Activated CD4-positive, alpha-beta memory T cell treated with anti-CD3 and anti-CD28 coated beads for 36 hours (primary cell): ENCODE results near the gene NR6A1. TPM values are rescaled to one million over a fixed set of nuclear protein-coding genes. Genes with fewer than 3 reads are reported as not detected.
"Not testable (repeated sequence)": the region's sequence is repeated elsewhere in the genome, so short reads cannot be mapped to it uniquely, and the experiment has no call there.

Source experiments
- CTCF ChIA-PET: fragments of 350-600 bp; sonication (Branson Sonifier 250); formaldehyde crosslinking; loops from one replicate; lab custom pipeline; 2021; ENCODE audit warnings: antibody characterized with exemption, inconsistent platforms; lab: Charles Lee
- POLR2A ChIA-PET: fragments of 350-600 bp; sonication (Branson Sonifier 250); formaldehyde crosslinking; loops from one replicate; lab custom pipeline; 2021; ENCODE audit warnings: antibody characterized with exemption; lab: Charles Lee
- DNase-seq: peaks from one replicate; pipeline ENCODE4 v3.0.0-alpha.2; 2020
- H3K27ac Mint-ChIP-seq: one replicate; pipeline ENCODE4 v1.8.0; 2021; ENCODE audit warnings: mixed read lengths
- H3K27me3 Mint-ChIP-seq: one replicate; pipeline ENCODE4 v1.8.0; 2021; ENCODE audit warnings: mixed read lengths
- H3K36me3 Mint-ChIP-seq: one replicate; pipeline ENCODE4 v1.8.0; 2021; ENCODE audit warnings: mixed read lengths
- H3K4me1 Mint-ChIP-seq: one replicate; pipeline ENCODE4 v1.8.0; 2021; ENCODE audit warnings: low read depth, mixed read lengths
- H3K4me3 Mint-ChIP-seq: one replicate; pipeline ENCODE4 v1.8.0; 2021; ENCODE audit warnings: mild to moderate bottlenecking, mixed read lengths
- H3K9me3 Mint-ChIP-seq: one replicate; pipeline ENCODE4 v1.8.0; 2021; ENCODE audit warnings: mixed read lengths
- intact Hi-C: fragments of 100-400 bp; cut with micrococcal nuclease; formaldehyde crosslinking; loops from one replicate; pipeline ENCODE4 v1.15.1; 2023
- total RNA-seq, 2 experiments: library from RNA; stranded (reverse); gene quantifications; one replicate each; pipeline ENCODE4 v1.2.3, GENCODE V29; 2021

The NR6A1 gene
- total RNA-seq, 2 experiments from 2014 or later = 0.61 to 0.83 TPM

DNA sequence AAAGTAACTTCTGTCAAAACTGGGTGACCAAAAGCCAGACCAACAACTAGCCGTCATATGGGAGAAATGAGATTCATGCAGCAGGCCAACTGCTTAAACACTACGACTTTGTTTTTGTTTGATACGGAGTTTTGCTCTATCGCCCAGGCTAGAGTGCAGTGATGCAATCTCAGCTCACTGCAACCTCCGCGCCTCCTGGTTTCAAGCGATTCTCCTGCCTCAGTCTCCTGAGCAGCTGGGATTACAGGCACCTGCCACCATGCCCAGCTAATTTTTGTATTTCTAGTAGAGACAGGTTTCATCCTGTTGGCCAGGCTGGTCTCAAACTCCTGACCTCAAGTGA is 36.4 kb downstream of the NR6A1 start:
- POLR2A ChIA-PET = not testable (repeated sequence)

GRCh38 chr9:124733964-124734740 is 37.0 kb downstream of the NR6A1 start:
- peaks cover 9% of the 10 kb centered on the region for H3K27me3 Mint-ChIP-seq
- CTCF ChIA-PET = interaction anchor here (1.1 to 1.8 kb wide), 4 partner anchors 10 to 119 kb away, joined by 3 to 5 read pairs (median 4); partner anchors contain the start of gene WDR38

More for the DNA sequence above, 36.4 kb downstream of the NR6A1 start:
- H3K4me3 Mint-ChIP-seq, H3K27me3 Mint-ChIP-seq, DNase-seq, H3K9me3 Mint-ChIP-seq, H3K27ac Mint-ChIP-seq, H3K36me3 Mint-ChIP-seq: not testable (repeated sequence)
- intact Hi-C loops = loop anchor here (2.0 kb wide), 1 partner anchor 20 kb away; no protein-coding TSS in a partner anchor
- CTCF ChIA-PET = interaction anchor here (1.1 to 1.8 kb wide), 4 partner anchors 11 to 119 kb away, joined by 3 to 5 read pairs (median 4); partner anchors contain the start of gene WDR38
- peaks cover 17% of the 10 kb centered on the region for H3K4me1 Mint-ChIP-seq

GRCh38 chr9:124730772-124731171 is 40.3 kb downstream of the NR6A1 start:
- Mint-ChIP-seq H3K4me1 (peaks cover 20% of the 10 kb centered on the region), H3K36me3 (no peaks in the 10 kb centered on the region), H3K4me3 (no peak overlapping the region), H3K9me3 (no peaks in the 10 kb centered on the region), H3K27me3 (peaks cover 6% of the 10 kb centered on the region), H3K27ac (no peak overlapping the region)
- intact Hi-C loops = no loop called here
- DNase-seq = no peak
- ChIA-PET CTCF (no interaction called here), POLR2A (no interaction called here)

More at GRCh38 chr9:124733964-124734740, 37.0 kb downstream of the NR6A1 start:
- Mint-ChIP-seq H3K4me1 (peaks cover 17% of the 10 kb centered on the region), H3K9me3 (no peaks in the 10 kb centered on the region), H3K27ac (no peak overlapping the region), H3K36me3 (no peaks in the 10 kb centered on the region), H3K4me3 (no peak overlapping the region)
- POLR2A ChIA-PET = no interaction called here
- intact Hi-C loops = loop anchor here (2.0 kb wide), 1 partner anchor 21 kb away; no protein-coding TSS in a partner anchor
- DNase-seq = no peak

GRCh38 chr9:124726886-124727285 is 44.2 kb downstream of the NR6A1 start:
- Mint-ChIP-seq H3K27ac (no peak overlapping the region), H3K36me3 (no peaks in the 10 kb centered on the region), H3K4me1 (peaks cover 4% of the 10 kb centered on the region), H3K9me3 (no peaks in the 10 kb centered on the region), H3K4me3 (no peak overlapping the region), H3K27me3 (no peaks in the 10 kb centered on the region)
- ChIA-PET CTCF (interaction anchor here (1.4 to 2.0 kb wide), 5 partner anchors 13 to 110 kb away, joined by 3 to 8 read pairs (median 5); partner anchors contain the start of gene NR6A1), POLR2A (no interaction called here)
- intact Hi-C loops = no loop called here
- DNase-seq = no peak

- POLR2A ChIA-PET = no interaction called here
- Mint-ChIP-seq H3K4me3 (no peak overlapping the region), H3K9me3 (no peaks in the 10 kb centered on the region), H3K27ac (no peak overlapping the region), H3K27me3 (peaks cover 7% of the 10 kb centered on the region), H3K4me1 (peaks cover 4% of the 10 kb centered on the region), H3K36me3 (no peaks in the 10 kb centered on the region)
- intact Hi-C loops = no loop called here
- CTCF ChIA-PET = interaction anchor here (0.6 to 1.7 kb wide), 3 partner anchors 10 to 46 kb away, joined by 3 to 5 read pairs (median 4); partner anchors contain the start of gene NR6A1
- no peak for DNase-seq
Observed at GRCh38 chr9:124725068-124725452, 46.1 kb downstream of the NR6A1 start.

DNA sequence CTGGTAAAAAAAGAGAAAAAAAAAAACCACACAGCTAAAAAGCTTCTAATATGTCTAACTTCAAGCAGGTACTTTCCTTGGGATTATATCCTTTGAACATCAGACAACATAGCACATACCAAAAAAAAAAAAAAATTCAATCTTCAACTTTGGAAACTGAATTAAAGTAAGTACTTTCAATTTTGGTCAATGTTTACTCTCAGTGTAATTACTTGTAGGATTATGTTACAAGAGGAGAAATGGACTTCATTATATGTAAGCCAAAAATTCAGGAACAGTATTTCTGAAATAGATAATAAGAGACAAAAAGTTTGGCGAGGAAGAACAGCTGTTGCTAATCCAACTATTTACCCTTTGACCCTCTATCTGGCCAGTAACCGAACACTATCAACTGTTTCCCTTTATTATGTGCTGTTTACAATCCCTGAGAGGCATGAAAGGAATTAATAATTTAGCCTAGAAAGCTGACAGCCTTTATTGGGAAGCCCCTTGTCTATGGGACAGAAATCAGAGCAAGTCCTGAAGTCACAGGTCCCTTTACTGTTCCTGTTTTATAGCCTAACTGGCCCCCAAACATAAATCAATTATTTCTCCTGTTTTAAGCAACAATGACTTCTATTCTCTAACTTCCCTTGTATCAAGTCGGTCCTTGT is 46.6 kb downstream of the NR6A1 start:
- CTCF ChIA-PET = interaction anchor here (0.6 to 1.7 kb wide), 6 partner anchors 11 to 107 kb away, joined by 3 to 5 read pairs (median 4); partner anchors contain the start of gene NR6A1
- Mint-ChIP-seq H3K4me3 (no peak overlapping the region), H3K27me3 (peaks cover 7% of the 10 kb centered on the region), H3K9me3 (no peaks in the 10 kb centered on the region), H3K4me1 (peaks cover 4% of the 10 kb centered on the region), H3K36me3 (no peaks in the 10 kb centered on the region), H3K27ac (no peak overlapping the region)
- no peak for DNase-seq
- intact Hi-C loops = no loop called here
- POLR2A ChIA-PET = no interaction called here

GRCh38 chr9:124723352-124723751 is 47.8 kb downstream of the NR6A1 start:
- POLR2A ChIA-PET = no interaction called here
- H3K4me3 Mint-ChIP-seq = no peak overlapping the region
- H3K9me3 Mint-ChIP-seq = no peaks in the 10 kb centered on the region
- peaks cover 4% of the 10 kb centered on the region for H3K4me1 Mint-ChIP-seq
- H3K36me3 Mint-ChIP-seq = no peaks in the 10 kb centered on the region
- intact Hi-C loops = no loop called here
- DNase-seq = no peak
- H3K27me3 Mint-ChIP-seq = peaks cover 8% of the 10 kb centered on the region
- CTCF ChIA-PET = interaction anchor here (1.2 to 1.7 kb wide), 2 partner anchors 12 kb away, joined by 4 read pairs; no protein-coding TSS in a partner anchor
- no peak overlapping the region for H3K27ac Mint-ChIP-seq

DNA sequence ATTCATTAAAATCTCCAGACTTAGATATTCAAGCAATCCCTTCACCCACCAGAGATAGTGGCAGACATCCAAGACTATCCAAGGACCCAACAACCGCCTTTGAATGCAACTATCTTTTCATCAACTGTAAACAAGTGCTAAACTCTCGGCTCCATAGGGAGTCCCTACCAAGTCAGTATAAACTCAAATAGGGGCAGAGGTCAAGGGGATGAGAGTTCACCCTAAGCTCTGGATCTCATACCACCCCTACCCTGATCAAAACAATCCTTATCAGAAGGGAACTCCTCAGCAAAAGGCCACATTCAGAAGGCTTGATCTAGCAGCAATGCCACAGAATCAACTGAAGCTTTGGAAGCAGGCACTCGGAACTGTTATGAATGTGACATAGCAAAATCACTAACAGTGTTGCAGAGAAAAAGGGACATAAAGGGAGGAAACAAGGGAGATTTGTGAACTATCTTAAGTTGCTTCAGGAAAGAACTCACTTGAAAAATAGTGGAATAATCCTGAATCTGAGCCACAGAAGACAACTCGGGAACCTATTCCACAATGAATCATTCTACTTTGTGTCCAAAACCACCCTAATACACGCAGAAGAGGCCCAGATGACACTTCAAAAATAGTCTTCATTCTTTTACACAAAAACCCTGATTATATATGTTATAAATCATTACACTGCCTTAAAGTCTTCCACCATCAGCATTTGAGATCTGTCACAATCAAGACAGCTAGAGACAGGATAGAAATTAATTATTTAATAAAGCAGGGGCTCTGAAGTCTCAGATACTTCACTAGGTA is 49.8 kb downstream of the NR6A1 start:
- Mint-ChIP-seq H3K4me3 (no peak overlapping the region), H3K36me3 (no peaks in the 10 kb centered on the region), H3K9me3 (no peaks in the 10 kb centered on the region), H3K4me1 (peaks cover 12% of the 10 kb centered on the region), H3K27ac (no peak overlapping the region), H3K27me3 (peaks cover 11% of the 10 kb centered on the region)
- no peak for DNase-seq
- intact Hi-C loops = no loop called here
- POLR2A ChIA-PET = no interaction called here
- CTCF ChIA-PET = interaction anchor here (1.4 kb wide), 1 partner anchor 9 kb away, joined by 7 read pairs; no protein-coding TSS in a partner anchor

DNA sequence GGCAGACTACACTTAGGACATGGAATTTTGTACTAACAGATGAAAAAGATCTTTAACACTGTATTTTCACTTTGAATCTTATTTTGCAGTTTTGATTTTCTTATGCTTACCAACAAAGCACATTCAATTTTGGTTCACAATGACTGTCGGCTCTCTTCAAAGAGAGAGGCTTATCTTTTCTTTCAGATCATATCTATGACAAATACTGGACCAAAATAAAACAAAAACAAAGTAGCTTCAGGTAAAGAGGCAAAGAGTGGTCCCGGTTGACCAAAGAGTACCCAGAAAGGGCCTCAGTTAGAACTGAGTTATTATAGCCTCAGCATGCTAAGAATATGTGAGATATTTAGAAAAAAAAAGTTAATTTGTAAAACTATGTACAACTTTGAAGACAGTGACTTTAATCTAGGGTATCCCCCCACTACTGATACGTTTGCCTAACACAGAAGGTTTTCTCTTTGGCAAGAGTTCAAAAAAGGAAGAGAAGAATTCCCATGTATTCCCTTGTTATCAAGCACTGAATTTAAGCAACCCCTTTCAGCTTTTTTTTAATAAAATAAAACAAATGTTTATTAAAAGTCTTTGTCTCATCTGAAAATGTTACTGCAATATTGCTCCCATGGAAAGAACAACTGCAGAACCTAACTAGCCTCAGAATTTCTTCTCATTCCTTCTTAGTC is 50.5 kb downstream of the NR6A1 start:
- POLR2A ChIA-PET = no interaction called here
- H3K27ac Mint-ChIP-seq = no peak overlapping the region
- CTCF ChIA-PET = no interaction called here
- intact Hi-C loops = no loop called here
- H3K27me3 Mint-ChIP-seq = peaks cover 11% of the 10 kb centered on the region
- H3K4me3 Mint-ChIP-seq = no peak overlapping the region
- no peak for DNase-seq
- H3K9me3 Mint-ChIP-seq = no peaks in the 10 kb centered on the region
- peaks cover 13% of the 10 kb centered on the region for H3K4me1 Mint-ChIP-seq
- no peaks in the 10 kb centered on the region for H3K36me3 Mint-ChIP-seq

DNA sequence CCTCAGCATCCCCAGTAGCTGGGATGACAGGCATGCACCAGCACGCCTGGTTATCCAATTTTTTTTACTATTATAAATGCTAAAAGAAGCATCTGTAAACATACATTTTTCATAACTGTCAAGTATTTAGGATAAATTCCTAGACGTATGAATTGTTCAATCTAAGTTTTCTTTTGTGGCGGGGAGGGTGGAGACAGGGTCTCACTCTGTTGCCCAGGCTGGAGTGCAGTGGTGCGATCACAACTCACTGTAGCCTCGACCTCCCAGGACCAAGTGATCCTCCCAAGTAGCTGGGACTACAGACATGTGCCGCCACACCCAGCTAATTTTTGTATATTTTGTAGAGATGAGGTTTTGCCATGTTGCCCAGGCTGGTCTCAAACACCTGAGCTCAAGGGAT is 52.2 kb downstream of the NR6A1 start:
- H3K9me3 Mint-ChIP-seq = no peaks in the 10 kb centered on the region
- no peaks in the 10 kb centered on the region for H3K36me3 Mint-ChIP-seq
- H3K27ac Mint-ChIP-seq = no peak overlapping the region
- H3K4me3 Mint-ChIP-seq = no peak overlapping the region
- no peak for DNase-seq
- POLR2A ChIA-PET = no interaction called here
- H3K4me1 Mint-ChIP-seq = peaks cover 13% of the 10 kb centered on the region
- peaks cover 11% of the 10 kb centered on the region for H3K27me3 Mint-ChIP-seq
- CTCF ChIA-PET = interaction anchor here (0.6 to 0.9 kb wide), 2 partner anchors 24 to 52 kb away, joined by 3 read pairs; partner anchors contain the start of gene NR6A1
- intact Hi-C loops = no loop called here

DNA sequence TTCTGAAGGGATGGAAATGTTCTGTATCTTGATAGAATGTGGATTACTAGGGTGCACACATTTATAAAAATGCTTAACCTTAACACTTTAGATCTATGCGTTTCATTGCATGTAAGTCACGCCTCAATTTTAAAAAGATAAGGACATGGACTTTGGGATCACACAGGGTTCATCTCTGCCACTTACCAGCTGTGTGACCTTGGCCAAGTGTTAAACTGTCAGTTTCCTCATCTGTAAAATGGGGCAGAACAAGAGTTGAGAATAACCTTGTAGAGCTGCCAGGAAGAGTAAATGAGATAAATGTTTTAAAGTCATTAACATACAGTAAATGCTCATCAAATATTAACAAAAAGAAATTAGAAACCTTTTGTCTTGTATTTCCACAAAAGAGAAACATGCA is 53.5 kb downstream of the NR6A1 start:
- Mint-ChIP-seq H3K27me3 (peaks cover 11% of the 10 kb centered on the region), H3K27ac (no peak overlapping the region), H3K4me3 (no peak overlapping the region), H3K4me1 (peaks cover 13% of the 10 kb centered on the region), H3K9me3 (no peaks in the 10 kb centered on the region), H3K36me3 (no peaks in the 10 kb centered on the region)
- intact Hi-C loops = no loop called here
- ChIA-PET POLR2A (no interaction called here), CTCF (interaction anchor here (1.1 to 2.5 kb wide), 3 partner anchors 27 to 136 kb away, joined by 4 to 12 read pairs (median 5); partner anchors contain the start of gene WDR38)
- no peak for DNase-seq
